Measurements from ENCODE around the gene PAK4.

Gene PAK4

DNA sequence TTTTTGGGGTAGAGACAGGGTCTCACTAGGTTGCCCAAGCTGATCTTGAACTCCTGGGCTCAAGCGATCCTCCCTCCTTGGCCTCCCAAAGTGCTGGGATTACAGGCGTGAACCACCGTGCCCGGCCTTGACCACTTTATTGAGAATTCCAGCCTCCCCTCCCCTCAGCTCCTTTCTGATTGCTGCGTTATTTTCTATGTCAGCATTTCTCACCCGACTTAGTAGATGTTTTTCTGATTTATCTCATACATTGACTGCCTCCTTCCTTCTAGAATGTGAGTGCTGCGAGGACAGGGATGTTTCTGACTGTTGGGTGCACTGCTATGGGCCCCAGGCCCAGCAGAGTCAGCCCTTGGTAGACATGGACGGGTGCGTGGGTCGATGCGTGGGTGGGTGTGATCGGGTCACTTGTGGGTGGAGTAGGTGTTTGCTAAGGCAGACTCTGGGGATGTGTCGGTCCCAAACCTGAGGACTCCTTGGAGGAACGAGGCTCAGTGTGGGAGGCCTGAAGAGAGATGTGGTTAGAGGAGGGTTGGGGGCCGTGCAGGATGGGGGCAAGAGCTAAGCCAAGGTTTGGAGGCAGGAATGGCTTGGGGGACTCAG lies 37.0 kb downstream of the PAK4 start:
- no peak for DNase-seq

GRCh38 chr19:39163621-39164020 lies 38.0 kb downstream of the PAK4 start:
- no peak for DNase-seq

GRCh38 chr19:39164289-39164688 lies 38.7 kb downstream of the PAK4 start:
- no peak for DNase-seq

GRCh38 chr19:39165857-39166256 lies 40.3 kb downstream of the PAK4 start:
- no peak for DNase-seq

- DNase-seq: peak in 15 of 56 donors; percentile 7 to 57 (median 17)
Observed at GRCh38 chr19:39166571-39167391, 41.2 kb downstream of the PAK4 start.

- DNase-seq: no peak
Observed at GRCh38 chr19:39167461-39168257, 42.1 kb downstream of the PAK4 start.

DNA sequence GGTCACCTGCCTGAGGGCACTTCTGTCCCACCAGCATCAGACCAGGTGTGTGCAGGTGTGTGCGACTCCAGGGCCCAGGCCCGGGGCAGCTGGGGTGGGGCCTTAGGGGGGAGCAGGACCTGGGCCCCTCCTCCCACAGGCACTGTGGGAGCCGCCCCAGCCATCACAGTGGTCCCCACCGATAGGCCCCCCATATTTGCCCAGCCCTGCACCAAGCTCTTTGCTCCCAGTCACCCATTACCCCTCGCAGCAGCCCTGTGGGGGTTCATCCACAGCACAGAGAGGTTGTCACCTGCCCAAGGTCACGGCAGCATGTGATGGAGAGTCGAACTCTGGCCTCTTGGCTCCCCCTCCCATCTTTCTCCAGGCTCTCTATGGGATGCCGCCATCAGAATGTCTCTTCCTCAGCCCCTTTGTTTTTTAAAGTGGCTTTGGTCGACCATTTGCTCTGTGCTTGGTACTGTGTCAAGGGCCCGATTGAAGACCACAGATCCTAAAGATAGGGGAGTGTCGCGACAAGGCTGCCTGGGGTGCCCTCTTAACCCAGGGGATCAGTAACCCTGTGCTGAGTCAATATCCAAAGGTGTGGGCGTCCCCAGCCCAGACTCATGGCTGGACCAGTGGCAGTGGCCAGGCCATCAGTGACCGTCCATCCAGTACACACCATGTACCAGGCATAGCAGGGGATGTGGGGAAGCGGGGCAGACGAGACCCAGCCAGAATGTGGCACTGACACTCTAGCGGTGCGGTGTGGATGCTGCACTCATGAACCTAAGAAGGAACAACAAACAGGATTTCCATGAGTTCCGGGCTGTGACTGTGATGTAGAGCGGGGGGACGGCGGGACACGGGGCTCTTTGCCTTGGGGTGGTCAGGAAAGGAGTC lies 42.9 kb downstream of the PAK4 start:
- no peak for DNase-seq

GRCh38 chr19:39169143-39169810 lies 43.7 kb downstream of the PAK4 start:
- DNase-seq: no peak

DNA sequence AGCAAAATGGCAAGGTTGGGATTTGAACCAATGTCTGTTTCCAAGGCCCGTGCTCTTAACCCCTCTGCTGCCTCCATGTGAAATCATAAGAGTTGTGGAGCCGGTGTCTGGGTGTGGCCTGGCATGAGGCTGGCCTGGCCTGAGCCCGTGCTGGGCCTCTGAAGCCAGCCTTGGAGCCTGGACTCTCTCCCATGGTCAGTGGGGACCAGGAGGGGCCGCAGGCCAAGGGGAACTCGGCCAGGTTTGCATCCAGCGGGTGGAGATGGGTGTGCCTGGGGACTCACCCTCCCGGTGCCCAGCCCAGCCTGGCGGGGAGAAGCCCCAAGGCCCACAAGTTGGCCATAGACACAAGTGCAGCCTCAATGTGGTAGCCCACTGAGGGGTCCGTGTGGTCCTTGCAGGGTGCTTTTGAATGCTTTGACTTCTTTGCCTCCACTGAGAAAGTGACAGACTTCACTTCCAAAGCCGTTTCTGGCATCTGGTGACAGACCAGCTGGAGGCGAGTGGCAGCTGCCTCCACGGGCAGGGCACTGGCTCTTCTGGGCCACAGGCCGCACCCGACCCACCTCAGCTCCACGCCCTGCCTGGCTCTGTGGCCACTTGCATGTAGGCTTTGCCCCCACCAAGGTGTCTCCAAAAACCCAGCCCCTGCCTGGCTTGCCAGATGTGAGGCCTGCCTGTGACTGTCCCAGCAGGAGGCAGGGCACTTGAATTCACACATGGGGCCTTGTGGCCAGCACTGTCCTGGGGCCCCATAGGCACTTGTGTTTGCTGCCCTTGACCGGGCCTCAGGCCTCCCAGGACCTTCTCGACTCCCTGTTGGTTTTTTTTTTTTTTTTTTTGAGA lies 45.0 kb downstream of the PAK4 start:
- DNase-seq: no peak

- no peak for DNase-seq
Observed at GRCh38 chr19:39171479-39172465, 46.2 kb downstream of the PAK4 start.

DNA sequence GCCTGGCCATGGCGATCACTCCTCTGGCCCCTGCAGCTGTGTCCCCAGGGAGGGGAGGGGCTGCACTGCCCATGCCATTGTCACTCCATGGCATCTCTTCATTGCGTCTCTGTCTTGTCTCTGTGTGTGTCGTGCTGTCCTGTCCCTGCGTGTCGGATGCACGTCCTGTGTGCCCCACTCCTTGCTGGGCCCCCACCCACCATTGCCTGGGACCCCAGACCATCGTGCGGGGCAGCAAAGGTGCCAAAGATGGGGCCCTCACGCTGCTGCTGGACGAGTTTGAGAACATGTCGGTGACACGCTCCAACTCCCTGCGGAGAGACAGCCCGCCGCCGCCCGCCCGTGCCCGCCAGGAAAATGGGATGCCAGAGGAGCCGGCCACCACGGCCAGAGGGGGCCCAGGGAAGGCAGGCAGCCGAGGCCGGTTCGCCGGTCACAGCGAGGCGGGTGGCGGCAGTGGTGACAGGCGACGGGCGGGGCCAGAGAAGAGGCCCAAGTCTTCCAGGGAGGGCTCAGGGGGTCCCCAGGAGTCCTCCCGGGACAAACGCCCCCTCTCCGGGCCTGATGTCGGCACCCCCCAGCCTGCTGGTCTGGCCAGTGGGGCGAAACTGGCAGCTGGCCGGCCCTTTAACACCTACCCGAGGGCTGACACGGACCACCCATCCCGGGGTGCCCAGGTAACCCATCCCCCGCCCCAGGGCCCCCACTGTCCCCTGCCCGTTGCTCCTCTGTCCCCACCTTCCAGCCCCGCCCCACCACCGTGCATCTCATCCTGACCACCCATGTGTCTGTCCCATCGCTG lies 47.3 kb downstream of the PAK4 start:
- DNase-seq: no peak

- no peak for DNase-seq
Observed at GRCh38 chr19:39173502-39173991, 48.0 kb downstream of the PAK4 start.

DNA sequence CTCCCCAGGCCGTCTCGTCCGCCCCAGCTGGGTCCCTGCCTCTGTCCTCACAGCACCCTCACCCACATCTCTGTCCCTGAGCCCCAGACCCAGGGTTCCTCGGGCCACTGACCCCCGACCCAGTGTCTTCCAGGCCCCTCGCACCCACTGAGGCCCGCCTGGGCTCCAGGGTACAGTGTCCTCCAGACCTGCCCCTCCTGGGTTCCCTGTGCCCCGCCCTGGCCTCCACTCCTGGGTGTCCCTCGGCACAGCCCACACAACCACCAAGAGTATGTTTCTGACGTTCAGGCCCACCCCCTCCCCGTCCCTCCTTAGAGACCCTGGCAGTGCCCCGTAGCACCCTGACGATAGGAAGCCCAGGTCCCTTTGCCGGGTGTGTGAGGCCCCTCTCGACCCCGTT lies 48.6 kb downstream of the PAK4 start:
- DNase-seq: no peak

DNA sequence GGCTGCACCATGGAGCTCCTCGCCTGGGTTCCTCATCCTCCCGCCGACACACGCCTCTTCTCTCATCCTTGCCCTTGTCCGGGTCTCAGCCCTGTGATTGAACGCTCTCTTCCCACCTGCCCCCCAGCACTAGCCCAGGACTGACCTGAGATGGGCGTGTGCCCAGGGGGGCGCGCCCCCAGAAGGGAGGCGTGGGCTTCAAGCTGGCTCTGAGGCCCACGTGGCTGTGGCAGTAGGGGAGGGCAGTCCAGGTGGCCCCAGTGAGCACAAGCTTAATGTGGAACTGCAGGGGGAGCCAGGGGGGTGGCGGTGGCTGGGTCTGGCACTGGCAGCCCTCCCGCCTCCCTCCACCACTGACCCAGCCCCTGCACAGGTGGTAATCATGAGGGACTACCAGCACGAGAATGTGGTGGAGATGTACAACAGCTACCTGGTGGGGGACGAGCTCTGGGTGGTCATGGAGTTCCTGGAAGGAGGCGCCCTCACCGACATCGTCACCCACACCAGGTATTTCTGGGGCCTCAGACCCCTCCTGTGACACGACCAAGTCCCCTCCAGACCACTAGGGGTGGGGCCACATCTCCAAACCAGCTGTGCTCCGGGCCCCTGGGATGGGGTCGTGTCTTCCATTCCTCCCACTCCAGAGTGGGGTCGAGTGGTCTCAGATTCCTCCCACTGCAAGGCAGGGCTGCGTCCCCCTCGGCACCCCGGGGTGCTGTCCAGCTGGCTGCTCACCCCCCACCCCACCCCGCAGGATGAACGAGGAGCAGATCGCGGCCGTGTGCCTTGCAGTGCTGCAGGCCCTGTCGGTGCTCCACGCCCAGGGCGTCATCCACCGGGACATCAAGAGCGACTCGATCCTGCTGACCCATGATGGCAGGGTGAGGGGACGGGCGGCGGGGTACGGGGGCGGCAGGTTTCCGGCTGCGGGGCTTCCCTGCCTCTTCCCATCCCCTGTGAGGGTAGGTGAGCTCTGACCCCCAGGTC lies 49.3 kb downstream of the PAK4 start:
- DNase-seq: no peak

GRCh38 chr19:39175564-39175963 lies 50.0 kb downstream of the PAK4 start:
- no peak for DNase-seq

DNA sequence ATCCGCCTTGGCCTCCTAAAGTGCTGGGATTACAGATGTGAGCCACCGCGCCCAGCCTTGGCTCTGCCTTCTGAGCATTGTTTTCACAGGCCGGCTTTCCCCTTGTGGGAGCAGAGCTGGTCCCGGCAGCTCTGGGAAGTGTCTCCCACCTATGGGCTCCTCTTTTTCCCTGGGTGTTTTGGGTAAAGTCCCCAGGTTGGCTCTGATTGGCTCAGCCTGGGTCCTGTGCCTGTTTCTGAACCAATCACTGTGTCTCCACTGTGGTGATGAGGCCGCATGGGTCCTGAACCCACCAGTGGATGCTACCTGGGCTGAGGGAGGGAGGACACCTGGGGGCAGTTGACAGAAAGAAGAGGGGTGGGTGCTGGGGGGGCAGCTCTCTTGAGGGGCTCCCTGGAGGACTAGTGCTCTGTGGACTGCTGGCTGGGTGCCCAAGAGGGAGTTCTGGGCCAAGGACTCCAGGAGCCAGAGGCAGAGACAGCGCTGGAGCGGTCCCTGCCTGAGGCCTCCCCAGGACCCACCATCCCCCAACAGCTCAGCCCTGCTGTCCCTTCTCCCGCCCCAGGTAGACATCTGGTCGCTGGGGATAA lies 51.6 kb downstream of the PAK4 start:
- no peak for DNase-seq

Measured in amygdala (tissue), 56 donors.